ENCODE results near the gene ARHGAP24.

GRCh38 chr4:86048426-86048825, 573.5 kb downstream of the ARHGAP24 start:
- TF ChIP-seq CTCF (conservative IDR thresholded peaks at IDR 0.05 in 1 of 2, IDR thresholded peaks at IDR 0.05 in 1 of 2; ENCODE audit: low read depth in 1 of 2, low read length in 2 of 2) (no peak), EZH2 (IDR thresholded peaks at IDR 0.05; ENCODE audit: low read length, missing control alignments) (no peak)
